KMS-11 (cell line): Measurements from ENCODE around the gene LSAMP.

Experiments
- H2AFZ ChIP-seq: fragments of 200-600 bp; sonication (generic); 2 replicates; pipeline ENCODE4 v1.6.1; 2016; ENCODE audit warnings: antibody characterized with exemption, mixed run types, low read depth
- H3K27ac ChIP-seq: fragments of 200-600 bp; sonication (generic); 2 replicates; pipeline ENCODE4 v1.6.1; 2016; ENCODE audit warnings: mild to moderate bottlenecking, mixed run types
- H3K27me3 ChIP-seq: fragments of 200-600 bp; sonication (generic); 2 replicates; pipeline ENCODE4 v1.6.1; 2017; ENCODE audit warnings: mild to moderate bottlenecking, low read depth, mixed run types, moderate library complexity; ENCODE audit not compliant: insufficient read depth
- H3K36me3 ChIP-seq: fragments of 200-600 bp; sonication (generic); 2 replicates; pipeline ENCODE4 v1.6.1; 2017; ENCODE audit warnings: mild to moderate bottlenecking, mixed run types; ENCODE audit not compliant: insufficient read depth
- H3K4me1 ChIP-seq: fragments of 200-600 bp; sonication (generic); 2 replicates; pipeline ENCODE4 v1.6.1; 2016; ENCODE audit warnings: mild to moderate bottlenecking, low read depth, mixed run types; ENCODE audit not compliant: poor library complexity, severe bottlenecking
- H3K4me2 ChIP-seq: fragments of 200-600 bp; sonication (generic); 2 replicates; pipeline ENCODE4 v1.7.0; 2016; ENCODE audit warnings: mild to moderate bottlenecking, mixed run types
- H3K4me3 ChIP-seq: fragments of 200-600 bp; sonication (generic); IDR thresholded peaks from 2 replicates; pipeline ENCODE4 v1.6.1; 2017; ENCODE audit warnings: low read depth, low read length, mixed read lengths; ENCODE audit not compliant: insufficient read depth
- H3K79me2 ChIP-seq: fragments of 200-600 bp; sonication (generic); 2 replicates; pipeline ENCODE4 v1.6.1; 2016; ENCODE audit warnings: low read depth, mixed run types; ENCODE audit not compliant: insufficient read depth
- H3K9ac ChIP-seq: fragments of 200-600 bp; sonication (generic); 2 replicates; pipeline ENCODE4 v1.6.1; 2016; ENCODE audit warnings: mild to moderate bottlenecking, mixed run types
- H4K20me1 ChIP-seq: fragments of 200-600 bp; sonication (generic); 2 replicates; pipeline ENCODE4 v1.6.1; 2016; ENCODE audit warnings: mild to moderate bottlenecking, mixed run types; ENCODE audit not compliant: insufficient read depth
- TF ChIP-seq, protein P1 (sequence below): fragments of 200-600 bp; sonication (generic); conservative IDR thresholded peaks from 2 replicates; pipeline ENCODE4 v1.6.1; 2017; ENCODE audit warnings: low read depth, mild to moderate bottlenecking, antibody characterized with exemption, low read length, moderate library complexity, mixed read lengths

LSAMP gene

DNA sequence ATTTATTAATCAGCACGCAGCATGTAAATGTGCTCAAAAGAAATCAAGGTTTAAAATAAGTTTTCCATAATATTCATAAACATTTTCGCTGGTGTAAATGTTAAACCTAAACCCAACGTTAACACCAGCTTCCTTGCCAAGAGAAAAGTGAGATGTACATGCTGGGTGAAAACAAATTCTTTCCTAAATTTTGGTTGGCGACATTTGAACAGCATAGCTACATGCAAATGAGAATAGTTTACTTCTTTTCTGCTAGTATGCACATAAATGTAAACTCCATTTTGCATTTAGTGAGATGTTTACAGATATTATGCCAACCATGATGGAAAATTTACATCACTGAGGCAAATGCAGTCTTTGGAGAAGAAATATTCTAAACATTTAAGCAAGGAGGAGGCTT lies 639.8 kb downstream of the LSAMP start:
- no peak overlapping the region for H3K27ac ChIP-seq
- no peaks in the 10 kb centered on the region for H4K20me1 ChIP-seq
- H3K4me2 ChIP-seq: no peak overlapping the region
- no peaks in the 10 kb centered on the region for H3K27me3 ChIP-seq
- TF ChIP-seq, protein P1, sequence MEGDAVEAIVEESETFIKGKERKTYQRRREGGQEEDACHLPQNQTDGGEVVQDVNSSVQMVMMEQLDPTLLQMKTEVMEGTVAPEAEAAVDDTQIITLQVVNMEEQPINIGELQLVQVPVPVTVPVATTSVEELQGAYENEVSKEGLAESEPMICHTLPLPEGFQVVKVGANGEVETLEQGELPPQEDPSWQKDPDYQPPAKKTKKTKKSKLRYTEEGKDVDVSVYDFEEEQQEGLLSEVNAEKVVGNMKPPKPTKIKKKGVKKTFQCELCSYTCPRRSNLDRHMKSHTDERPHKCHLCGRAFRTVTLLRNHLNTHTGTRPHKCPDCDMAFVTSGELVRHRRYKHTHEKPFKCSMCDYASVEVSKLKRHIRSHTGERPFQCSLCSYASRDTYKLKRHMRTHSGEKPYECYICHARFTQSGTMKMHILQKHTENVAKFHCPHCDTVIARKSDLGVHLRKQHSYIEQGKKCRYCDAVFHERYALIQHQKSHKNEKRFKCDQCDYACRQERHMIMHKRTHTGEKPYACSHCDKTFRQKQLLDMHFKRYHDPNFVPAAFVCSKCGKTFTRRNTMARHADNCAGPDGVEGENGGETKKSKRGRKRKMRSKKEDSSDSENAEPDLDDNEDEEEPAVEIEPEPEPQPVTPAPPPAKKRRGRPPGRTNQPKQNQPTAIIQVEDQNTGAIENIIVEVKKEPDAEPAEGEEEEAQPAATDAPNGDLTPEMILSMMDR: no peak
- no peak overlapping the region for H3K4me3 ChIP-seq
- no peaks in the 10 kb centered on the region for H3K4me1 ChIP-seq
- no peaks in the 10 kb centered on the region for H3K79me2 ChIP-seq
- no peak overlapping the region for H2AFZ ChIP-seq
- no peaks in the 10 kb centered on the region for H3K36me3 ChIP-seq
- H3K9ac ChIP-seq: no peak overlapping the region

DNA sequence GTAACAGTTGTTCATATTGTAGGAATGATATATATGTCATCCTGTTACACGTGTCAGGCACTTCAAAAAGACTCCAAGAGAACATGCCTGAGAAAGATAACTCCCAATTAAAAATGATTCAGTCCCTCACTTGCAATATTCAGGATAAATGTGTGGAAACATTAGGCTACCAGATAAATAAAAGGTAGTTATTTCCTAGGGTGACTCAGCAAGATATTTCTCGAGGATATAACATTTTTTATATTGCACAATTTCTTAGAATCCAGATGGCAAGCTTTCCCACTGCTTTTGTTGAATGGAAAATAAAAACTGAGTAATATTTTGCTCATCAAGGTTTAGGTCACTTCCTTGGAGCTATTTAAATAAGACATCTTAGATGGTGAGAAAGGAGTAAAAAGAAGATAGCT lies 640.6 kb downstream of the LSAMP start:
- H3K27me3 ChIP-seq: no peaks in the 10 kb centered on the region
- no peak overlapping the region for H2AFZ ChIP-seq
- no peaks in the 10 kb centered on the region for H3K36me3 ChIP-seq
- no peak overlapping the region for H3K4me3 ChIP-seq
- H4K20me1 ChIP-seq: no peaks in the 10 kb centered on the region
- H3K4me2 ChIP-seq: no peak overlapping the region
- H3K9ac ChIP-seq: no peak overlapping the region
- no peak overlapping the region for H3K27ac ChIP-seq
- TF ChIP-seq, protein P1: no peak
- H3K79me2 ChIP-seq: no peaks in the 10 kb centered on the region
- no peaks in the 10 kb centered on the region for H3K4me1 ChIP-seq

DNA sequence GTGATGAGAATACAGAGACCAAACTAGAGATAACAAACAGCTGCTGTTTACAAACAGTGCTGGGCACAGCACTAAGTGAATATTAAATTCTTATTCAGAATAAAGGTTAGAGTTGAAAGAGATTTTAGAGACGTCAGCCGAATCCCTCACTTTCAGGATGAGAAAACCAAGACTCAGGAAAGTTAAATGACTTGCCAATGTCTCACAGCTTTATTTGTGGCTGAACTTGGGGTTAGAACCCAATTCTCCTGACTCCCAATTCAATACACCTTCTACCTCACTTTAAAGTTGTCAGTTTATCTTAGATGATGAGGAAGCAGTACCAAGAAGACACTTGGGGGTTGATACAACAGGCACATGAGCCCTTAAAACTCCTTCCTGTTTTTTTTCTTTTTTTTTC lies 641.1 kb downstream of the LSAMP start:
- TF ChIP-seq, protein P1: no peak
- no peak overlapping the region for H3K4me2 ChIP-seq
- H3K36me3 ChIP-seq: no peaks in the 10 kb centered on the region
- no peaks in the 10 kb centered on the region for H3K27me3 ChIP-seq
- H3K79me2 ChIP-seq: no peaks in the 10 kb centered on the region
- no peaks in the 10 kb centered on the region for H4K20me1 ChIP-seq
- no peak overlapping the region for H3K27ac ChIP-seq
- no peaks in the 10 kb centered on the region for H3K4me1 ChIP-seq
- no peak overlapping the region for H3K4me3 ChIP-seq
- no peak overlapping the region for H3K9ac ChIP-seq
- no peak overlapping the region for H2AFZ ChIP-seq

DNA sequence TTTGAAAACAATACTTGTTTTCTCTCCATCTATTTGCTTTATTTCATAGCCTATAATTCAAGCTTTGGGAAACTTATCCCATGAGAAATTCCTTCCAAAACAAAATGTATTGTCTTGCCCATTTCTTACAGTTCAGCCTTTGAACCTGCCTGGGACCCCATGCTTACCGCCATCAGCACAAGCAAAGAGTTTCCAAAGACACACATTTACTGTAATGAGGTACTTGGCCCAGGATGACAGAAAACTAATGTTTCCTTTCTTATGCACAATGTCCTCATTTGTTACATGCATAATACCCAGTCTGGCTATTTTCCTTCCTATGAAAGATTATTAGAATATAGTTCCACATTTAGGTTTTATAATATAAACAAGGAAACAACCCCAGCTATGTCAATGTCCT lies 641.6 kb downstream of the LSAMP start:
- H2AFZ ChIP-seq: no peak overlapping the region
- no peaks in the 10 kb centered on the region for H3K27me3 ChIP-seq
- no peak overlapping the region for H3K4me3 ChIP-seq
- H4K20me1 ChIP-seq: no peaks in the 10 kb centered on the region
- H3K4me1 ChIP-seq: no peaks in the 10 kb centered on the region
- no peak overlapping the region for H3K9ac ChIP-seq
- no peaks in the 10 kb centered on the region for H3K79me2 ChIP-seq
- TF ChIP-seq, protein P1: no peak
- H3K4me2 ChIP-seq: no peak overlapping the region
- H3K36me3 ChIP-seq: no peaks in the 10 kb centered on the region
- H3K27ac ChIP-seq: no peak overlapping the region
